ENCODE data around the gene SGPL1.

SGPL1 gene

DNA sequence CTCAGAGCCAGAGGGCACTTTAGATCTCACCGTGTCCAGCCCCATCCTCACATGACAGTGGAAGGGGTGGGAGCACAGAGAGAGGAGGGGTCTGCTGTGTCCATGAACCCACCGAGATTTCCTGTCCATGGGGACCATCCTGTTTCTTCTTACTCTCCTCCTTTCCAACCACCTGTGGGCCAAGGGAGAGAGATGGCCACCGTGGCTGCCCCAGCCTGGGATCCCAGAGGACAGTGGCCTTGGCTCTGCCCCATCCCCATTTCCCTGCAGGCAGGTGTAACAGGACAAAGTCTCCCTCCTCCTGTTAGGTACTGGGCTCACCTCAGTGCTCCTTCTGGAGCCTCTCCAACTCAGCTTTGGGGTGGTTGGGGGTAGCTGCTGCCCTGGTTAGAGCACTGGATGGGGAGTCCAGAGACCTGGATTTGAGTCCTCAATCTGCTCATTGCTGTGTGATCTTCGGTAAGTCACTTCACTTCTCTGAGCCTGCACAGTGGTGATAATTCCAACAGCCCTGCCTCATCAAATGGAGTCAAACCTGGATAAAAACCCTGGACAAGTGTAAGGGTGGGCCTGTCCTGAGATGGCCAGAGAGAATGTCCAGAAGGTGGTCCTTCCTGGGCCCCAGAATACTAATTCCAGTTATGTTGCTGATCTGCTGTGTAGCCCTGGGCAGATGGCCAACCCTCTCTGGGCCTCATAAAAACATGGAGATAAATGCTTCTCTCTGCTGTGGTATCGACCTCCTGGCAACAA is 90.5 kb downstream of the SGPL1 start:
- H3K4me3 ChIP-seq (ENCODE audit: low read length): no peak overlapping the region
- H3K27me3 ChIP-seq (ENCODE audit: insufficient read depth, low read length): no peaks in the 10 kb centered on the region
- H3K27ac ChIP-seq (ENCODE audit: low read length): no peak overlapping the region
- no peaks in the 10 kb centered on the region for H3K9me3 ChIP-seq (ENCODE audit: insufficient read depth, low read depth, low read length)
- H3K36me3 ChIP-seq (ENCODE audit: insufficient read depth, low read depth, low read length): no peaks in the 10 kb centered on the region
- no peaks in the 10 kb centered on the region for H3K4me1 ChIP-seq (ENCODE audit: insufficient read depth, low read length)
- no peak overlapping the region for H3K9ac ChIP-seq (ENCODE audit: low read depth, low read length)

DNA sequence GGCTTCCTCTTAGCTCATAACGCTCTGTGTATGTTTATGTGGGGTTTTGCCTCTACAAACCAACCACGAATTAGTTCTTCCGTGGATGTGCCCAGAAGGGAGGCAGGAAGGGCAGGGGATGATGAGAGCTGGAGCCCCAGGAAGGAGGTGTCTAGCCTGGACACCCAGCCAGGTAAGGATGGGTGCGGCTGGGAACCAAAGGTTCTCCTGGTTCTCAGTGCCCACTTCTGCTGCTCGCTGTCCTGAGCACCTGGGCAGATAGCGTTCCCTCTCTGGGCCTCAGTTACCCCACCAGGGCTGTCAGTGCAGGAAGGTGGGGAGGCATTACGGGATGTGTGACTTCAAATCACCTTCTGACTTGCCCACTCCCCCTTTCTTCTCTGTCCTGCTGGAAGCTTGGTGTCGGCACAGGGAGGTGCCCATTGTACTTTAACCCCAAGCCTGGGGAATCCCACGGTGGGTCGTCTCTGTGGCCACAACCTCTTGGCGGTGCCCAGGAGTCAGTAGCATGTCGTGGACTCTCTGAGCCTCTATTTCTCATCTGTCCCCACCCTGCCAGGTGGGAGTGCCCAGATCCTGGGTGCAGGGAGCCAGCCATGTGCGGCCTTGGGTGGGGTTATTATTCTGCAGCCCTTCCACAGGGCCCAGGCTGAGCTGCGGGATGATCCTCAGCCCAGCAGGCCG is 91.3 kb downstream of the SGPL1 start:
- no peak overlapping the region for H3K27ac ChIP-seq (ENCODE audit: low read length)
- H3K27me3 ChIP-seq (ENCODE audit: insufficient read depth, low read length): no peaks in the 10 kb centered on the region
- H3K4me3 ChIP-seq (ENCODE audit: low read length): no peak overlapping the region
- no peaks in the 10 kb centered on the region for H3K9me3 ChIP-seq (ENCODE audit: insufficient read depth, low read depth, low read length)
- no peak overlapping the region for H3K9ac ChIP-seq (ENCODE audit: low read depth, low read length)
- H3K36me3 ChIP-seq (ENCODE audit: insufficient read depth, low read depth, low read length): no peaks in the 10 kb centered on the region
- no peaks in the 10 kb centered on the region for H3K4me1 ChIP-seq (ENCODE audit: insufficient read depth, low read length)

GRCh38 chr10:70907637-70908405 is 92.1 kb downstream of the SGPL1 start:
- H3K9me3 ChIP-seq (ENCODE audit: insufficient read depth, low read depth, low read length): no peaks in the 10 kb centered on the region
- no peaks in the 10 kb centered on the region for H3K4me1 ChIP-seq (ENCODE audit: insufficient read depth, low read length)
- H3K9ac ChIP-seq (ENCODE audit: low read depth, low read length): no peak overlapping the region
- no peaks in the 10 kb centered on the region for H3K36me3 ChIP-seq (ENCODE audit: insufficient read depth, low read depth, low read length)
- H3K27me3 ChIP-seq (ENCODE audit: insufficient read depth, low read length): no peaks in the 10 kb centered on the region
- H3K4me3 ChIP-seq (ENCODE audit: low read length): no peak overlapping the region
- H3K27ac ChIP-seq (ENCODE audit: low read length): no peak overlapping the region

DNA sequence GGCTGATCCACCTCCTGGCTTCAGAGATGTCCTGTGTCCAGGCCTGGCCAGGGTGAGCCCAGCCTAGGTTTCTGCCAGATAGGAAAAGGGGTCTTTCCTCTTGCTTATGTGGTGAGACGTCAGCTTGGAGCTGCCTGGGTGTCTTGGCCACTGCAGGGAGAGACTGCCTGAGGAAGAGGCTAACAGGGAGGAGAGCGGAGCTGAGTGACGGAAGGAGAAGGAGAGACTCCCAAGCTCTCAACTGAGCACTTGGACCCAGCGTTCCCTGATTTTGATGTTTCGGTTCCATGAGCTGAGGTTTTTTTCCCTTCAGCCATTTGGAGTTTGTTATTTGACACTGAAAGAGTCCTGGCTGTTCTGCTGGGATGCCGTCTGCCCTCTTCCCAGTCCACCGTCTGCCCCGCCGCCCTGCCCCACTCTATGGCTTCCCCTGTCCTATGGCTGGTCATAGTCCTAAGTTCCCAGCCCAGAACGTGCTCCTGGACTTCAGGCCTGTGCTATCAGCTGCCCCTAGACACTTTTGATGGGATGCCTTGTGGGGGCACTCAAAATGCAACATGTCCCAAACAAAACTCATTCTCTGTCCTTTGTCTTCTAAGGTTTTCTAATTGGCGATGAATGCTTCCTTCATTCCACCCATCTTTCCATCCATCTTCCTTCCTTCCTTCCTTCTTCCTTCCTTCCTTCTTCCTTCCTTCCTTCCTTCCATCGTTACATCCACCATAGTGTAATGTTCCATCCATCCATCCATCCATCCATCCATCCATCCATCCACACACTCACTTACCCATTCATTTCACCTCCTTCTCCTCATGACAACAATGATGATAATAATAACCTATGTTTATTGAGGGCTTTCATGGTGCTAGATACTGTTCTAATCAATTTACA is 92.9 kb downstream of the SGPL1 start:
- Histone ChIP-seq H3K4me3 (ENCODE audit: low read length) (no peak overlapping the region), H3K9ac (ENCODE audit: low read depth, low read length) (no peak overlapping the region), H3K9me3 (ENCODE audit: insufficient read depth, low read depth, low read length) (no peaks in the 10 kb centered on the region), H3K4me1 (ENCODE audit: insufficient read depth, low read length) (no peaks in the 10 kb centered on the region), H3K27me3 (ENCODE audit: insufficient read depth, low read length) (no peaks in the 10 kb centered on the region; the same call in 1 of the 2 replicates), H3K27ac (ENCODE audit: low read length) (no peak overlapping the region), H3K36me3 (ENCODE audit: insufficient read depth, low read depth, low read length) (no peaks in the 10 kb centered on the region)

- Histone ChIP-seq H3K27me3 (ENCODE audit: insufficient read depth, low read length) (no peaks in the 10 kb centered on the region; the same call in 1 of the 2 replicates), H3K27ac (ENCODE audit: low read length) (no peak overlapping the region), H3K9ac (ENCODE audit: low read depth, low read length) (no peak overlapping the region), H3K9me3 (ENCODE audit: insufficient read depth, low read depth, low read length) (no peaks in the 10 kb centered on the region), H3K36me3 (ENCODE audit: insufficient read depth, low read depth, low read length) (no peaks in the 10 kb centered on the region), H3K4me3 (ENCODE audit: low read length) (no peak overlapping the region), H3K4me1 (ENCODE audit: insufficient read depth, low read length) (no peaks in the 10 kb centered on the region)
Observed at GRCh38 chr10:70909326-70909935, 93.7 kb downstream of the SGPL1 start.

GRCh38 chr10:70910486-70911341 is 95.0 kb downstream of the SGPL1 start:
- H3K9me3 ChIP-seq (ENCODE audit: insufficient read depth, low read depth, low read length): no peaks in the 10 kb centered on the region
- H3K9ac ChIP-seq (ENCODE audit: low read depth, low read length): no peak overlapping the region
- no peak overlapping the region for H3K4me3 ChIP-seq (ENCODE audit: low read length)
- H3K36me3 ChIP-seq (ENCODE audit: insufficient read depth, low read depth, low read length): no peaks in the 10 kb centered on the region
- no peaks in the 10 kb centered on the region; the same call in 1 of the 2 replicates for H3K27me3 ChIP-seq (ENCODE audit: insufficient read depth, low read length)
- no peaks in the 10 kb centered on the region for H3K4me1 ChIP-seq (ENCODE audit: insufficient read depth, low read length)
- H3K27ac ChIP-seq (ENCODE audit: low read length): no peak overlapping the region

DNA sequence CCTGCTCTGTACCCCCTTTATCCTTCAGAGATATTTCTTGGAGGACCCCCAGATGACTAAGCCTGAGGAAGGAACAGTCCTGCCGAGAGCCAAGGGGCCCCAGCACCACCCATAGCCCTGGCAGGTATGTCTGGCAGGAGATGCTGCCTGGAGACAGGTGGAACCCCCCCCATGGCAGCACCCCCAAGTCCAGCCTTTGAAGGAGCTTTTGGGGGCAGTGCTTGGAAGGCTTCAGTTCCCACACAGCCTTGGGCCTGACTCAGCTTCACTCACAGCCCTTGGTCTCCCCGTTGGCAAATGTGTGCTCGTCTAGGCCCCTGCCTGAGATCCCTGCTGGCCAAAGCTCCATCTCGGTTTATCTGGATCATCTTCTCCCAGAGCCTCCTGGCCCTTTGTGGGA is 95.6 kb downstream of the SGPL1 start:
- H3K9me3 ChIP-seq (ENCODE audit: insufficient read depth, low read depth, low read length): no peaks in the 10 kb centered on the region
- no peak overlapping the region for H3K9ac ChIP-seq (ENCODE audit: low read depth, low read length)
- H3K4me3 ChIP-seq (ENCODE audit: low read length): no peak overlapping the region
- no peaks in the 10 kb centered on the region for H3K4me1 ChIP-seq (ENCODE audit: insufficient read depth, low read length)
- no peaks in the 10 kb centered on the region; the same call in 1 of the 2 replicates for H3K27me3 ChIP-seq (ENCODE audit: insufficient read depth, low read length)
- no peak overlapping the region for H3K27ac ChIP-seq (ENCODE audit: low read length)
- H3K36me3 ChIP-seq (ENCODE audit: insufficient read depth, low read depth, low read length): no peaks in the 10 kb centered on the region

GRCh38 chr10:70912556-70912955 is 96.8 kb downstream of the SGPL1 start:
- Histone ChIP-seq H3K4me1 (ENCODE audit: insufficient read depth, low read length) (no peaks in the 10 kb centered on the region), H3K4me3 (ENCODE audit: low read length) (no peak overlapping the region), H3K36me3 (ENCODE audit: insufficient read depth, low read depth, low read length) (no peaks in the 10 kb centered on the region), H3K9me3 (ENCODE audit: insufficient read depth, low read depth, low read length) (no peaks in the 10 kb centered on the region), H3K27me3 (ENCODE audit: insufficient read depth, low read length) (no peaks in the 10 kb centered on the region; the same call in 1 of the 2 replicates), H3K27ac (ENCODE audit: low read length) (no peak overlapping the region), H3K9ac (ENCODE audit: low read depth, low read length) (no peak overlapping the region)

DNA sequence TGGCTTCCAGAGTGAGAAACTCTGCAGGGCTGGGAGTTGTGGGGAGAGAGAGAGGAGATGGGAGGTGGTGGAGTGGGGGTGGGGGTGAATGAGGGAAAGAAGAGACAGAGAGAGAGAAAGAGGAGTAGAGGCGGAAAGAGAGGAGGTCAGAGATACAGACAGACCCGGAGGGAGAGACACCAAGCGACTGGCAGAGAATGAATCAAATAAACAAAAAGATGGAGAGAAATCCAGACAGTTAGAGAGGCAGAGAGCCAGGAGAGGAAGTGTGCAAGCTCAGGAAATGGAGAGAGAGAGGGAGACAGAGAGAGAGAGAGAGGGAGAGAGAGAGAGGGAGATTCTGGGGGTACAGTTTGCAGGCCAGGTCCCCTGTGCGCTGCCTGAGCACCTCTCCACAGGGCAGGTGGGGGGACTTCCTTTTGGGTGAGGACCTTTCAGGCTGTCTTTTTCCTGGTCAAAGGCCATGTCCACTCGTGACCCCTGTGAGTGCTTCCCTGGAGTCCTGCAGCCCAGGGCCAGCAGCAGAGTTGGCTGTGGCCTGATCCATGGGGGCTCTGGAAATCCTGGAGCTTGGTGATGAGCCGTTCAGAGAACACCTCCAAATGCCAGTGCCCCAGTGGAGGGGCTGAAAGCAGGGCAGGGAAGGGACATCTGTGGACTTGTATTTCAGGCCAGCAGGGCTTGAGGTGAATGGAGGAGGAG is 97.6 kb downstream of the SGPL1 start:
- Histone ChIP-seq H3K36me3 (ENCODE audit: insufficient read depth, low read depth, low read length) (no peaks in the 10 kb centered on the region), H3K27me3 (ENCODE audit: insufficient read depth, low read length) (no peaks in the 10 kb centered on the region; the same call in 1 of the 2 replicates), H3K4me3 (ENCODE audit: low read length) (no peak overlapping the region)

DNA sequence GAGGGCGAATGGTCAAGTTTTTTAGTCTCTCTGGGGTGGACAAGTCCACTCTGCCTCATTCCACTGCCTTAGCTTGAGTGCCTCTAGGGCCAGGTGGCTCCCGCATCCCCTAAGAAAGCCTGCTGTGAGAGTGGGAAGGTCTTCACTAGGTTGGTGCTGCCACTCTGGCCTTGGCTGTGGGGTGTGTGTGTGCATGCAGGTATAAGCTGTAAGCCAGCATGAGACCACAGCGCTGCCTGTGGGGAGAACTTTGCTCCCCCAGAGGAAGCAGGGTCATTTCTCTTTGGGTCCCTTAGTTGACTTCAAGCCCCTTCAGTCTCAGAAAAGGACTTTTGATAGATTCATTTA is 98.1 kb downstream of the SGPL1 start:
- Histone ChIP-seq H3K36me3 (ENCODE audit: insufficient read depth, low read depth, low read length) (no peaks in the 10 kb centered on the region), H3K4me3 (ENCODE audit: low read length) (no peak overlapping the region), H3K4me1 (ENCODE audit: insufficient read depth, low read length) (no peaks in the 10 kb centered on the region), H3K9ac (ENCODE audit: low read depth, low read length) (no peak overlapping the region), H3K27ac (ENCODE audit: low read length) (no peak overlapping the region), H3K9me3 (ENCODE audit: insufficient read depth, low read depth, low read length) (no peaks in the 10 kb centered on the region), H3K27me3 (ENCODE audit: insufficient read depth, low read length) (no peaks in the 10 kb centered on the region; the same call in 1 of the 2 replicates)

More for the DNA sequence above, 97.6 kb downstream of the SGPL1 start:
- no peaks in the 10 kb centered on the region for H3K4me1 ChIP-seq (ENCODE audit: insufficient read depth, low read length)
- H3K27ac ChIP-seq (ENCODE audit: low read length): no peak overlapping the region
- H3K9ac ChIP-seq (ENCODE audit: low read depth, low read length): no peak overlapping the region
- H3K9me3 ChIP-seq (ENCODE audit: insufficient read depth, low read depth, low read length): no peaks in the 10 kb centered on the region
